ENCODE measurements around the gene RBM15B.
"Not testable (repeated sequence)": the region's sequence is repeated elsewhere in the genome, so short reads cannot be mapped to it uniquely, and the experiment has no call there.

Gene RBM15B, protein sequence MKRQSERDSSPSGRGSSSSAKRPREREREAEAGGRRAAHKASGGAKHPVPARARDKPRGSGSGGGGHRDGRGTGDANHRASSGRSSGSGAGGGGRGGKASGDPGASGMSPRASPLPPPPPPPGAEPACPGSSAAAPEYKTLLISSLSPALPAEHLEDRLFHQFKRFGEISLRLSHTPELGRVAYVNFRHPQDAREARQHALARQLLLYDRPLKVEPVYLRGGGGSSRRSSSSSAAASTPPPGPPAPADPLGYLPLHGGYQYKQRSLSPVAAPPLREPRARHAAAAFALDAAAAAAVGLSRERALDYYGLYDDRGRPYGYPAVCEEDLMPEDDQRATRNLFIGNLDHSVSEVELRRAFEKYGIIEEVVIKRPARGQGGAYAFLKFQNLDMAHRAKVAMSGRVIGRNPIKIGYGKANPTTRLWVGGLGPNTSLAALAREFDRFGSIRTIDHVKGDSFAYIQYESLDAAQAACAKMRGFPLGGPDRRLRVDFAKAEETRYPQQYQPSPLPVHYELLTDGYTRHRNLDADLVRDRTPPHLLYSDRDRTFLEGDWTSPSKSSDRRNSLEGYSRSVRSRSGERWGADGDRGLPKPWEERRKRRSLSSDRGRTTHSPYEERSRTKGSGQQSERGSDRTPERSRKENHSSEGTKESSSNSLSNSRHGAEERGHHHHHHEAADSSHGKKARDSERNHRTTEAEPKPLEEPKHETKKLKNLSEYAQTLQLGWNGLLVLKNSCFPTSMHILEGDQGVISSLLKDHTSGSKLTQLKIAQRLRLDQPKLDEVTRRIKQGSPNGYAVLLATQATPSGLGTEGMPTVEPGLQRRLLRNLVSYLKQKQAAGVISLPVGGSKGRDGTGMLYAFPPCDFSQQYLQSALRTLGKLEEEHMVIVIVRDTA

DNA sequence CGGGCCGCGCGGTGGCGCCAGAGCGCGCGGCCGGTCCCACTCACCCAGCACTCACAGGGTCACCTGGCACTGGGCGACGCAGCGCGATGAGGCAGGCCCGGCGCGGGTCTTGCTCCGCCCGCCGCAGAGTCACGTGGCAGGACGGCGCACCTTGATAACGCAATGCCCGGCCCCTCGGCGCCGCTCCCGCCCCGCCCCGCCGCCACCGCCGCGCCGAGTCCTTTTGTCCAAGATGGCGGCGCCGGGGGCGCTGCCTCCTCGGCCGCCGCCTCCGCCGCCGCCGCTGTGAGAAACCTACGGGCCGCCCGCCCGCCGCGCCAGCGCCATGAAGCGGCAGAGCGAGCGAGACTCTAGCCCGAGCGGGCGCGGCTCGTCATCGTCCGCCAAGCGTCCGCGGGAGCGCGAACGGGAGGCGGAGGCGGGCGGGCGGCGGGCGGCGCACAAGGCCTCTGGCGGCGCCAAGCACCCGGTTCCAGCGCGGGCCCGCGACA is at the start of gene RBM15B:
Gene RBM15B, plus strand, starts transcription at position 211 of the 491 bp plus-strand sequence. Its CDS starts 115 bp downstream, at position 326.
- DNase-seq (ENCODE audit: low read depth, low spot score): peak; percentile 79
- H3K27ac ChIP-seq: peak within 1 kb of the TSS; percentile 87

DNA sequence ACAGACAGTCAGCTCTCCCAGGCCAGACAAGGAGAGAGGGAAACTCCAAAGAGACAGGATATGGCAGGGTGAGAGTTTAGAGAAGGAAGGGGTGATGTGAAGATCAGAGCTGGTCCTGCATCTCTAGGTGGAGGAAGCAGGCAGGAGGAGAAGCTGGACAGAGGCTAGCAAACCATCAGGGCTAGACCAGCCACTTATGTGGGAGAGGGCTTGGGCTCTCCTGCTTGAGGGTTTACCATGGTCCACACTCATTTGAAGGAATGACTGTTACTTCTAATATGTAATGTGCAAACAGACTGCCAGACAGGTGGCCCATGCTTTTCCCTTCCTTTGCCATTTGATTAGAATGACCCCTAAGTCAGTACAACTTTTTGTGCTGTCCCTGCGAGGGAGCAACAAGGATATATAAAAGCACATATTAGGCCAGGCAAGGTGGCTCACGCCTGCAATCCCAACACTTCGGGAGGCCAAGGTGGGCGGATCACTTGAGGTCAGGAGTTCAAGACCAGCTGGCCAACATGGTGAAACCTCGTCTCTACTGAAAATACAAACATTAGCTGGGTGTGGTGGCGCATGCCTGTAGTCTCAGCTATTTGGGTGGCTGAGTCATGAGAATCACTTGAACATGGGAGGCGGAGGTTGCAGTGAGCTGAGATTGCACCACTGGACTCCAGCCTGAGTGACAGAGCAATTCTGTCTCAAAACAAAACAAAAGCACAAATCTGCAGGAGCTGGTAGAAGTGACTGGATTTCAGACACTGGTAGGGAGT is 47.0 kb upstream of the RBM15B start:
- no peak for DNase-seq (ENCODE audit: low read depth, low spot score)
- peak overlapping the region; percentile 42 for H3K27ac ChIP-seq

DNA sequence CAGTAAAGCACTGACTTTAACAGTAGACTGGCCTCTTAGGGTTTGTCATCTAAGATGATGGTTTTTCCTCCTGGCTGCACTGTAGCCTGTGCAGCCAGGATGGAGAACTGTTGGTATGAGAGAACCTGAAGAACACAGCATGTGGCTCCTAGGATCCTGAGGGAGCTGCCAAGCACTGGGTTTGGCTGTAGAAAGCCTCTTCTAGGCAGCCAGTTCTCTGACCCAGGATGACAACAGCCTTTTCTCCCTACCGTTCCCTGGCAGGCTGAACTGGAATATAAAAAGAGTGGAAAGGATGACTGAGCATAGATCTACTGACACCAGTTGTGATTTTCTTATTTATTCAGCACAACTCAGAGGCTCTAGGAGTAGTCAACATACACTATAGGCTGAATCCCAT is 40.3 kb upstream of the RBM15B start:
- H3K27ac ChIP-seq: no peak overlapping the region
- DNase-seq (ENCODE audit: low read depth, low spot score): no peak

DNA sequence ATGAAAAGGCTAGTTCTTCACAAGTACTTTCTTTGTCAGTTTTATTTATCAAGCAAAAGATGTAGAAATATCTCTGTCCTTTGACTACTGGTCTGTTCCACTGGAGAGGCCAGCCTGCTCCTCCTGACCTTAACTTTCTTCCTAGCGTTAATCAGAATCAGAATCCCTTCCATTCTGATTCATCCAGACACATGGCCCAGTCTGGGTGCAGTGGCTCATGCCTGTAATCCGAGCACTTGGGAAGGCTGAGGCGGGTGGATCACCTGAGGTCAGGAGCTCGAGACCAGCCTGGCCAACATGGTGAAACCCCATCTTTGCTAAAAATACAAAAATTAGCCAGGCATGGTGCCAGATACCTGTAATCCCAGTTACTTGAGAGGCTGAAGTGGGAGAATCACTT is 38.0 kb upstream of the RBM15B start:
- H3K27ac ChIP-seq: no peak overlapping the region
- no peak for DNase-seq (ENCODE audit: low read depth, low spot score)

DNA sequence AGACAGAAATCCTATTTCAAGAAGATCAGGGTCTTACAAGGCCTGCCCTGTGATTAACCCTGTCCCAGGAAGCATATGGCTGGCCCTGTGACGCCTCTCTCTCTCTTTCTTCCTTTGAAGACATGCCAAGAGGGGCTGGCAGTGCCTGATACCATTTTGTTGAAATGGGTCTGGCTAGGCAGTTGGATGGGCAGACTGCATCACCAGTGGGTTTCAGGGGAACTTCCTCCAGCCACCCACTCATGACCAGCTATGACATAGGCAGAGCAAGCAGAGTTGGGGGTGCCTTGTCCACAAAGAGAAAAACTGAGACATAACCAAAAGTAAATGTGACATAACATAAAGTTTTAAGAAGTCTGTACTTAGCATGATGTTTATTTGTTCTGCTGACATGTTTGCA is 37.4 kb upstream of the RBM15B start:
- H3K27ac ChIP-seq: no peak overlapping the region
- no peak for DNase-seq (ENCODE audit: low read depth, low spot score)

DNA sequence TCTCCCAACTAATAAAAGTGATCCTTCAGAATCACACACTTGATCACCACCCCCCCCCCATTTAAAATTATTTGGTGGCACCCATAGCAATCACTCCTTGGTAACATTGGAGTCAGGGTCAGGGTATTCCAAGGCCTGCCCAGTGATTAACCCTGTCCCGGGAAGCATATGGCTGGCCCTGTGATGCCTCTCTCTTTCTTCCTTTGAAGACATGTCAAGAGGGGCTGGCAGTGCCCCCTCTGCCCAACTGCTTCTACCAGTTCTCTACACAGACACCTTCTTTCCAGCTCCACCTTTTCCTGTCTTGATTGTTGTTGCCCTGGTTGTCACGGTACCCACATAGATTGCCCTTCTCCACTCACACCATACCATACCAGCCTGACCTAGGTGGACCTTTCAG is 36.9 kb upstream of the RBM15B start:
- no peak overlapping the region for H3K27ac ChIP-seq
- DNase-seq (ENCODE audit: low read depth, low spot score): no peak

DNA sequence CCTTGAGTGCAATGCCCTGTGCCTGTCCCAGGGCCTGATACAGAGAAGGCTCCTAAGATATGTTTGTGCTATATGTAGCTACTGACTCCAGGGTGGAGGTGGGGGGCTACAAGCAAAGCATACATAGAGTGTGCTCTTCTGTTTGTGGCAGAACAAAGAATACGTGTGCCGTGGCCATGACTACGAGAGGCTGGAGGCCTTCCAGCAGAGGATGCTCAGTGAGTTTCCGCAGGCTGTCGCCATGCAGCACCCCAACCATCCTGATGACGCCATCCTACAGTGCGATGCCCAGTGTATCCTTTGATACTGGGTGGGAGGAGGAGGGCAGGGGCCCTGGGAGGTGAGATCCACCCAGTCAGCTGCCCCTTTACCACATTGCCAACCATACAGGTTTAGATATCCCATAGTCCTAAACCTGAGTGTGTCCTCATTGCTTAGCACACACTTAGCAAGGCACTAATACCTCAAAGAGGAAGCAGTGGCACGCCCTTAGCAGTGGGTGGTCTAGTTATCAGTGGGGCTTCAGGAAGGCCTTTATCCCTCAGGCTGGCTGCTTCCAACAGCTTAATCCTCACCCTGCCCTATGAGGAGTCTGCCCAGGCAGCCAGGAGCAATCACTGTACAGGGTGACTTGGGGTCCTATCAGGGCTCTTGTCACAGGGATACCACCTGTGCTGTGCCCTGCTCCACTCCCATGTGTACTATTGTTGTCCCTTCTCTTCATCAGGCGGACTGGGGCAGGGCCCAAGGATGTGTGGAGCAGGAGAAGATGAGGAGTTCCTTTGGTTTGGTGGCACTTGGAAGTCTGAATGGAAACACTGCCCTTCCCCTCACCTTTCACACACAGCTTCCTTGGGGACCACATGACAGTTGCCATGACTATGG is 36.1 kb upstream of the RBM15B start:
- no peak for DNase-seq (ENCODE audit: low read depth, low spot score)

DNA sequence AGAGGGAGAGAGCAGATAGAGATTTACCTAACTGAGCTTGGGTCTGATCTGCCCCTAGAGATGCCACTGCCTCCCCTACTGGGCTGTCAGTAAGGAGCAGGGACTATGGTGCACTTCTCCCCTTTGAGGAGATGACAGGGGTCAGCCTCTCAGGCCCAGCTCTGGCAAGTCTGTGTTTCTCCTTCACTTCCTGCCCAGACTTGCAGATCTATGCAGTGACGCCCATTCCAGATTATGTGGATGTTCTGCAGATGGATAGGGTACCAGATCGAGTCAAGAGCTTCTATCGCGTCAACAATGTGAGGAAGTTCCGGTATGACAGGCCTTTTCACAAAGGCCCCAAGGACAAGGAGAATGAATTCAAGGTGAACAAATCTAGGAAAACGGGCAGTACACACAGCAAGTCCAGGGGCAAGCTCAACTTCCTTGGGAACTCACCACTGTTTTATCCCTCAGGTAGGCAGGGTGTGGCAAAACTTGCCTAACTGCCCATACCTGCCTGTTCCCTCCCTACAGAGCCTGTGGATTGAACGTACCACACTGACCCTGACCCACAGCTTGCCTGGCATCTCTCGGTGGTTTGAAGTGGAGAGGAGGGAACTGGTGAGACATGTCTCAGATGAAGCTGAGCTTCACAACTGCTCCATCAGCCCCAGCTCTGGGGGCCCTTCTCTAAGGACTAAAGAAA is 35.0 kb upstream of the RBM15B start:
- no peak for DNase-seq (ENCODE audit: low read depth, low spot score)
- peak overlapping the region; percentile 17 for H3K27ac ChIP-seq

More for the DNA sequence above, 36.1 kb upstream of the RBM15B start:
- no peak overlapping the region for H3K27ac ChIP-seq

DNA sequence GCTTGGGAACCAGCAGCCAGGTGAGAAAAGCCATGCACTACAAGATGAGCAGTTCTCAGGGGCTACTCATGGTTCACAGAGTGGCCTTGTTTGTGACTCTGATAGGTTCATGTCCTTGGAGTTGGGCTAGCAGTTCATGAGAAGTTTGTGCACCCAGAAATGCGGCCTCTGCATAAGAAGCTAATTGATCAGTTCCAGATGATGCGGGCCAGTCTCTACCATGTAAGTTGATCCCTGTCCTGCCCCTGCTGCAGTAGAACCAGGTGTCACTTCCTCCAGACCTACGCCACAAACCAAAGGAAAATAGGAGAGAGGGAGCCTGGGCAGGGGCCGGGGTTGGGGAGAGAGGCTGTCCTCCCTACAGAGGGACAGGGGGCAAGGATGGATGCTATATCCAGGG is 33.2 kb upstream of the RBM15B start:
- DNase-seq (ENCODE audit: low read depth, low spot score): no peak
- H3K27ac ChIP-seq: no peak overlapping the region

DNA sequence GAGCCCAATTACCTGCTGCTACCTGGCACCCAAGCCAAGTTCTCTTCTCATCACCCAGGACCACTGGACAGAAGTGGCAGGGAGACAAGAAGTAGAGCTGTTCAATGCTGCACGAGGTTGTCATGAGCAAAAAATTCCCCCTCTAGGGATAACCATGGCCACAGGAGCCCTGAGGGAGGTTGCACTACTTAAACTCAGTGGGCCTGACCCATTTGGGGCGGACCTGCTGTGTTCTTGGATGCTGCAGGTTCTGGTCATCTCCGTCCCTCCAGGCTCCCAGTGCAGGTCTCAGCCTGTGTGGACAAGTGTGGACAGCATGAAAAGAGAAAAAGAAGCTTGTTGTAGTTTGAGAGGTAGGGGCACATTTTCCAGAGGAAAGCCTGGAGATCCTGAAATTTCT is 32.1 kb upstream of the RBM15B start:
- H3K27ac ChIP-seq: no peak overlapping the region
- DNase-seq (ENCODE audit: low read depth, low spot score): no peak

DNA sequence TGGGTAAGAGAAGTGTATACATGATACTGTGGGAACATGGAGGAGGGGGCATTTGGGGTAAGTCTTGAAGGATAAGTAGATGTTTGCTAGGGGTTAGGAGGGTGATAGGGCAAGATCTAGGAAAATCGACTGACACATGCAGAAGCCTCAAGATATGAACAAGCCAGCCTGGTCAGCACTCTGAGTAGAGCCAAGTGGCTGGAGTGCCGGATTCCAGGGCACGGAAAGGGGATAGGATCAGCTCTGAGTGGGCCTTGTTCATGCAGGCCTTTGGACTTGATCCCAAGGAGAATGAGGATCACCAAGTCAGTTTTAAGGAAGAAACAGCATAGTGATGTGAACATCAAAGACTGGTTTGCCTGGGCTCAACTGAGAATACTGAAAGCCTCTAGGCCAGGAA is 30.3 kb upstream of the RBM15B start:
- no peak overlapping the region for H3K27ac ChIP-seq

DNA sequence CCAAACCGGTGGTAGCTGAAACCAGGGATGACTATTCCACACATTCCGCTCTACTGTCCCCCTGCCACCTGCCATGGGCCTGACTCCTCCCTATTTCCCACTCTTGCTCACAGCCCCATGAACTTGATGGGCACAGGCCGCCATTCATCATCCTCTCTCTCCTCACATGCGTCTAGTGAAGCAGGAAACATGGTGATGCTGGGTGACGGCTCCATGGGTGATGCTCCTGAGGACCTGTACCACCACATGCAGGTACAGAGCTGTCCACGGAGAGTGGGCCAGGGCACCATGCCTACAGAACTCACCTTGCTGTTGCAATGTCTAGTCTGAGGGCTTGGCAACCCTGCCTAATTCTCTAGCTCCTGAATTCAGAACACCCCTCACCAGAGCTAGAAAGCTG is 29.3 kb upstream of the RBM15B start:
- no peak overlapping the region for H3K27ac ChIP-seq
- DNase-seq (ENCODE audit: low read depth, low spot score): no peak

More for the DNA sequence above, 30.3 kb upstream of the RBM15B start:
- no peak for DNase-seq (ENCODE audit: low read depth, low spot score)

DNA sequence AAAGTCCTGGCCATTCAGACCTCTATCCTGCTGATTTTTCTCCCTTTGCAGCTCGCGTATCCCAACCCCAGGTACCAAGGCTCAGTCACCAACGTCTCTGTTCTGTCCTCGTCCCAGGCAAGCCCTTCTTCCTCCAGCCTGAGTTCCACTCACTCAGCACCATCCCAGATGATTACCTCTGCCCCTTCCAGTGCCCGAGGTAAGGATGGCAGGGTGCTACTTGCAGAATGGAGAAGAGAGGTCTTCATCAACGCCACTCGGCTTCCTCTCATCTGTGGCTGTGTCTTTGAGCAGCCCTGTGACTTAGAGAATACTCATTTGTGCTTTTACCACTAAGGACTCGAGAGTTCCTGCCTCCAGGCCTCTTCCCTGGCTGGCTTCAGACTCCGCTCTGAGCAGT is 28.6 kb upstream of the RBM15B start:
- DNase-seq (ENCODE audit: low read depth, low spot score): no peak
- no peak overlapping the region for H3K27ac ChIP-seq

DNA sequence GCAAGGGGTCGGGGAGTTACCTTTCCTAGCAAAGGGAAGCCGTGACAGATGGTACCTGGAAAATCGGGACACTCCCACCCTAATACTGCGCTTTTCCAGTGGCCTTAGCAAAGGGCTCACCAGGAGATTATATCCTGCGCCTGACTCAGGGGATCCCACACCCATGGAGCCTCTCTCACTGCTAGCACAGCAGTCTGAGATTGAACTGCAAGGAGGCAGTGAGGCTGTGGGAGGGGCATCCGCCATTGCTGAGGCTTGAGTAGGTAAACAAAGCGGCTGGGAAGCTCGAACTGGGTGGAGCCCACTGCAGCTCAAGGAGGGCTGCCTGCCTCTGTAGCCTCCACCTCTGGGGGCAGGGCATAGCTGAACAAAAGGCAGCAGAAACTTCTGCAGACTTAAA is 22.8 kb upstream of the RBM15B start:
- H3K27ac ChIP-seq: not testable (repeated sequence)

DNA sequence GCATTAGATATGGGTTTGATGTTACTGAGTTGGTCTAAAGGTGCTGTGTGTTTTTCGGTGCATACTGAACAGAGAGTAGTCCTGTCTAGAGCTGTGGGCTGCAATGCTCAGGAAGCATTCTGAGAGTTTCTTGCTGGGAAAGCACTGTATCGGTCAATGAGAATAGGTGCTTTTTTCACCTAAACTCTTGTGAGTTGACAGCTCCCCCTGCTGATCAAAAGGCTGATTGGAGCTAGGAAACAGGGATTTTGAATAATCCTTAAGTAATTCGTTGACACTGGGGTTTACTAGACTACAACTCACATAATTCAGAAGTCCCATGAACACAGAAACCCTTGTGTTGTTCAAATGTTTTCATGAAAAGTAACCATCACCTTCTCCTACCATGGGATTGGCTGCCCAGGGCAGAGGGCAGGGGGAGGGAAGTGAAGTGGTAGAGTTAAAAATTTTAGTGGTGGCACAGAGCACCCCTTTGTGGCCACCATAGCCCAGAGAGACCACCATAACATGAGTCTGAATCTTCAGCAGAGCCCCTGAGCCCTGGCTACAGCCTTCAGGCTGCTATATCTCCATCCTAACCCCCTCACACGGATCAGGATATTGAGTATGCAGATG is 19.0 kb upstream of the RBM15B start:
- no peak overlapping the region for H3K27ac ChIP-seq
- DNase-seq (ENCODE audit: low read depth, low spot score): no peak

More for the DNA sequence above, 22.8 kb upstream of the RBM15B start:
- DNase-seq (ENCODE audit: low read depth, low spot score): not testable (repeated sequence)

DNA sequence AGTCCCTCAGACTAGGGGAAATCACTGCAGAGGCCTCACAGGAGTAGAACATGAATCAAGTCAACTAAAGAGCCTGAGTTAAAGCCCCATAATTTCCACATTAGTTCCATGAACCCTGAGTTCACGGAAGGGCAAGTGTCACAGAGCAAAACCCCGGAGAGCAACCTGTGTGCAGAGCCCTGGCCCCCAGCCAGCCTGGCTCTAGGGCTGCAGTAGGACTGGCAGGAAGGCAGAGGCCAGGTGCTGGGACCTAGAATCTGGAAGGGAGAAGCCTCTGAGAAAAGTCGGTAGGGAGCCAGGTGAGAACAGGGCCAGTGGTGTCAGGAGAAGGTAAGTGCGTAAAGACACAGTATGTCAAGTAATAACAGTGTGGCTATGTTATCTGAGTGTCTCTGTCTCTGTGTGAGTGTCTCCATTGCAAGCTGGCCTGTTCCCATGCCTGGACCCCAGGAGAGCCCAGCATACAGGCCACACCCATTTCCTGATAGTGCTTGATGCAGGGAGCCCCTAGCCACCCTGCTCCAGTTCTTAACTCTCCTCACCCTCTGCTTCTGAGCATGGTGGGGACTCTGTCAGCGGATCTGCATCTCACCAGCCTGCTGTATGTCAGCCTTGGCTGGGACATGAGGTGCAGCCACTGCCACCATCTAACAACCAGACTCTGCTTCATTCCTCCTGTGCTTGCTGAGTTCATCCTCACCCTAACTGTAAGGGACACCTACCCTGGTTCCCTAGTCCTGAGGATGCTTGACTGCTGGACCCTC is 17.2 kb upstream of the RBM15B start:
- DNase-seq (ENCODE audit: low read depth, low spot score): no peak

DNA sequence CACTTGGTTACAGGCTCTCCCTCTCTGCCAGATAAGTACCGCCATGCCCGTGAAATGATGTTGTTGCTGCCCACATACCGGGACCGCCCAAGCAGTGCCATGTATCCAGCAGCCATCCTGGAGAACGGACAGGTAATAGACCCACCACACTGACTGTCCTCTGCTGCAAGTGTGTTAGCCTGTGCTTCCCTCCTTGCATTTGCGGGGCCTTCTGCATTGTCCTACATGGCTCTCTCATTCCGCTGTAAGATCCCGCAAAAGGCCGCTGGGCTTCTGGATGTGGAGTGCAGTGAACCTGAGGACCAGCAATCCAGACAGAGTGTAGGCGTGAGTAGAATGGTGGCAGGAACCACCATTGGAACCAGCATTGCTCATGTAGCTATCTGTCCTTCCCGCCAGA is 16.6 kb upstream of the RBM15B start:
- no peak for DNase-seq (ENCODE audit: low read depth, low spot score)
- H3K27ac ChIP-seq: no peak overlapping the region

More for the DNA sequence above, 17.2 kb upstream of the RBM15B start:
- no peak overlapping the region for H3K27ac ChIP-seq

DNA sequence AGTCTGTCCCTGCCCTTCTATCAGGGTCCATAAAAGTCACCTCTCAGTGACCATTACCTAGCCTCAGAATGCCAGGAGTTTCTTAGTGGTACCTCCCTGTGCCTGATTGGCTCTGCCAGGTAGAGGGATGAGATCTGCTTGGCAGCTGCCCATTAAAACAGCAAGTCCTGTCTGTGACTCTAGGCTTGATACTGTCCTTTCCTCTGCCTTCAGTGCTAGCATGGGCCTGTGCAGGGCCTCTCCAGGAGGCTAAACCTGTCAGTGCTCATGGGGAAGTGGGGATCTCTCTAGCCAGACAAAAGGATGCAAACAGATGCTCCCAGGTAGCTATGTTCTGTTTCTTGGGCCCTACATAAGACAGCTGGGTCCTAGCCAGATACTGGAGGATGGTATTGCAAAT is 15.9 kb upstream of the RBM15B start:
- no peak overlapping the region for H3K27ac ChIP-seq
- DNase-seq (ENCODE audit: low read depth, low spot score): no peak

All from epithelial cell of prostate (primary cell).